Naive thymus-derived CD4-positive, alpha-beta T cell (primary cell): ENCODE data around the gene DDX1. TPM values are rescaled to one million over a fixed set of nuclear protein-coding genes. Genes with fewer than 3 reads are reported as not detected.

ENCODE experiments used
- ATAC-seq: fragments of 150-1000 bp; cut with Tn5 transposase; 2 replicates; pipeline ENCODE4 v1.10.0; 2021; ENCODE audit warnings: mild to moderate bottlenecking, moderate library complexity
- CTCF ChIA-PET: fragments of 350-600 bp; sonication (Branson Sonifier 250); formaldehyde crosslinking; loops from one replicate; lab custom pipeline; 2021; ENCODE audit warnings: antibody characterized with exemption; lab: Charles Lee
- POLR2A ChIA-PET: fragments of 350-600 bp; sonication (Branson Sonifier 250); formaldehyde crosslinking; loops from one replicate; lab custom pipeline; 2021; ENCODE audit warnings: antibody characterized with exemption, inconsistent platforms; lab: Charles Lee
- DNase-seq, 9 donors: peaks; one replicate each; pipeline versions ENCODE4 v3.0.0 to v3.0.0-alpha.2; 2020 to 2022; ENCODE audit warnings: mixed read lengths in 1 of 9
- H3K27ac ChIP-seq: one replicate; pipeline ENCODE4 v1.7.0; 2013; ENCODE audit warnings: mild to moderate bottlenecking, low read depth, low read length, moderate library complexity
- H3K27me3 ChIP-seq, 2 donors: one replicate each; pipeline ENCODE4 v1.7.0; 2013; ENCODE audit warnings: low read length in 2 of 2, mild to moderate bottlenecking in 2 of 2, moderate library complexity in 2 of 2; ENCODE audit not compliant: control insufficient read depth in 2 of 2, insufficient read depth in 2 of 2
- H3K36me3 ChIP-seq, 3 experiments: 1 replicate in 2 of 3; 2 replicates in 1 of 3; pipeline ENCODE4 v1.7.0; 2013; ENCODE audit warnings: low read length in 3 of 3, mild to moderate bottlenecking in 3 of 3, moderate library complexity in 1 of 3; ENCODE audit not compliant: insufficient read depth in 3 of 3, control insufficient read depth in 2 of 3
- H3K4me1 ChIP-seq, 2 donors: one replicate each; pipeline ENCODE4 v1.7.0; 2013; ENCODE audit warnings: low read length in 2 of 2, mild to moderate bottlenecking in 2 of 2, moderate library complexity in 1 of 2; ENCODE audit not compliant: control insufficient read depth in 2 of 2, insufficient read depth in 2 of 2
- H3K4me3 ChIP-seq: 2 replicates; pipeline ENCODE4 v1.7.0; 2013; ENCODE audit warnings: mild to moderate bottlenecking, low read length
- H3K9me3 ChIP-seq, 3 experiments: 1 replicate in 2 of 3; 2 replicates in 1 of 3; pipeline ENCODE4 v1.7.0; 2013; ENCODE audit warnings: low read length in 3 of 3; ENCODE audit not compliant: control insufficient read depth in 2 of 3
- H3K27ac Mint-ChIP-seq, 9 donors: one replicate each; pipeline ENCODE4 v1.8.0; 2020 to 2022; ENCODE audit warnings: mixed read lengths in 9 of 9, mild to moderate bottlenecking in 8 of 9, moderate library complexity in 5 of 9, inconsistent platforms in 2 of 9
- H3K27me3 Mint-ChIP-seq, 5 donors: one replicate each; pipeline ENCODE4 v1.8.0; 2021 to 2022; ENCODE audit warnings: mixed read lengths in 5 of 5, mild to moderate bottlenecking in 1 of 5
- H3K36me3 Mint-ChIP-seq, 5 donors: one replicate each; pipeline ENCODE4 v1.8.0; 2020 to 2022; ENCODE audit warnings: mixed read lengths in 5 of 5, mild to moderate bottlenecking in 3 of 5, inconsistent platforms in 1 of 5
- H3K4me1 Mint-ChIP-seq, 7 donors: one replicate each; pipeline ENCODE4 v1.8.0; 2020 to 2022; ENCODE audit warnings: mixed read lengths in 7 of 7, mild to moderate bottlenecking in 3 of 7, inconsistent platforms in 1 of 7
- H3K4me3 Mint-ChIP-seq, 10 donors: one replicate each; pipeline ENCODE4 v1.8.0; 2020 to 2022; ENCODE audit warnings: mild to moderate bottlenecking in 10 of 10, mixed read lengths in 10 of 10, moderate library complexity in 6 of 10, inconsistent platforms in 2 of 10
- H3K9me3 Mint-ChIP-seq, 11 donors: one replicate each; pipeline ENCODE4 v1.8.0; 2020 to 2022; ENCODE audit warnings: mixed read lengths in 11 of 11, mild to moderate bottlenecking in 4 of 11, inconsistent platforms in 1 of 11, moderate library complexity in 1 of 11
- intact Hi-C, 2 donors: fragments of 100-400 bp; cut with micrococcal nuclease; formaldehyde crosslinking; loops; one replicate each; pipeline ENCODE4 v1.15.1; 2023
- polyA plus RNA-seq, 2 donors: library from polyadenylated mRNA; unstranded; fragments of 300-500 nt; fragmentation: Illumina TruSeq; gene quantifications; one replicate each; pipeline ENCODE4 v1.2.3, GENCODE V29; 2021
- total RNA-seq, 6 experiments: library from RNA in 5 of 6; stranded (reverse) in 5 of 6; gene quantifications; 1 replicate in 5 of 6; 2 replicates in 1 of 6; pipeline ENCODE4 v1.2.3 and lab custom pipeline; 2021 to 2026

DDX1 gene
- total and polyA plus RNA-seq, 7 experiments from 2014 or later, result 30.2 to 75.7 (median 58.0) TPM

DNA sequence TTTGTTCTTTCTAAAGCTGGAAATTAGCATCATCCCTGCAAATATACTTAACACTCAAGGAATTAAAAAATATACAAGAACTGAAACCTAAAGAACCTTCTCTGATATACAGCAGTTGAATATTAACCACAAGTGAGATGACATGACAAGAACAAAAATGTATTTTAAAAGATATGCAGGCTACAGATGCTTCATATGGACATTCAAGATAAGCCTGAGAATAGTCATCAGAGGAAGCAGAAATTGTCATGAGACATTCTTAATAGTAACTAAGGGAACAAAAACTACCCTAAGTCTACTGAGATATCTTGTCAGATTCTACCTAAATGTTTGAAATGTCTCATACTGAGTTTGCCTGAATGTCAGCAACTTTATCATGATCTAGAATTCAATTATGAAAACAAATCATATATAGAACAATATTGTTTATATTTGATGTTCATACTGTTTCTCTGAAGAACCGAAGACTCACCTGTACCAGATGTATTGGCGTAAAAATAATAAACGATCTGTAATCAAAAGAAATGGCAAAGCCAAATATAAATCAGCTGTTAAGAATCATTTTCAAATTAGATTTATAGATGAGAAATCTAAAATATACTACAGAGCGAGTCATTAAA is 35.2 kb upstream of the DDX1 start:
- intact Hi-C loops, result no loop called here
- POLR2A ChIA-PET, result interaction anchor here (0.7 kb wide), 1 partner anchor 8 kb away, joined by 3 read pairs; no protein-coding TSS in a partner anchor
- CTCF ChIA-PET, result no interaction called here
- Mint-ChIP-seq H3K36me3 (peaks cover 0 to 23% (median 7%) of the 10 kb centered on the region in 5 donors), H3K9me3 (no peaks in the 10 kb centered on the region), H3K27ac (no peak overlapping the region), H3K4me3 (no peak overlapping the region), H3K27me3 (no peaks in the 10 kb centered on the region), H3K4me1 (peaks cover 16 to 37% (median 25%) of the 10 kb centered on the region in 7 donors)
- no peak for ATAC-seq
- H3K27me3 ChIP-seq, result no peaks in the 10 kb centered on the region
- H3K27ac ChIP-seq, result no peak overlapping the region
- no peak overlapping the region for H3K4me3 ChIP-seq
- DNase-seq, result no peak
- H3K4me1 ChIP-seq, result peaks cover 4 to 8% of the 10 kb centered on the region in 2 donors
- peaks cover 0 to 40% (median 0%) of the 10 kb centered on the region in 3 experiments for H3K36me3 ChIP-seq
- no peaks in the 10 kb centered on the region for H3K9me3 ChIP-seq

- no peak overlapping the region for H3K27ac ChIP-seq
- POLR2A ChIA-PET, result interaction anchor here (0.6 to 1.1 kb wide), 2 partner anchors 10 to 34 kb away, joined by 3 to 5 read pairs; partner anchors contain the start of gene DDX1
- peaks cover 4 to 17% of the 10 kb centered on the region in 2 donors for H3K4me1 ChIP-seq
- CTCF ChIA-PET, result no interaction called here
- DNase-seq (no peak), ATAC-seq (no peak)
- peaks cover 0 to 29% (median 0%) of the 10 kb centered on the region in 3 experiments for H3K36me3 ChIP-seq
- H3K27ac Mint-ChIP-seq, result peak overlapping the region in 2 of 9 donors; percentile 15 to 36
- no peaks in the 10 kb centered on the region for H3K9me3 ChIP-seq
- no peak overlapping the region for H3K4me3 Mint-ChIP-seq
- H3K9me3 Mint-ChIP-seq, result peaks cover 0 to 2% (median 0%) of the 10 kb centered on the region in 11 donors
- no peak overlapping the region for H3K4me3 ChIP-seq
- H3K36me3 Mint-ChIP-seq, result peaks cover 0 to 17% (median 7%) of the 10 kb centered on the region in 5 donors
- peaks cover 28 to 51% (median 40%) of the 10 kb centered on the region in 7 donors for H3K4me1 Mint-ChIP-seq
- no peaks in the 10 kb centered on the region for H3K27me3 ChIP-seq
- intact Hi-C loops, result no loop called here
- H3K27me3 Mint-ChIP-seq, result no peaks in the 10 kb centered on the region
Observed at GRCh38 chr2:15557887-15558311, 33.8 kb upstream of the DDX1 start.

GRCh38 chr2:15559379-15560139 is 32.1 kb upstream of the DDX1 start:
- Histone ChIP-seq H3K4me1 (peaks cover 4 to 17% of the 10 kb centered on the region in 2 donors), H3K27me3 (no peaks in the 10 kb centered on the region), H3K4me3 (no peak overlapping the region), H3K9me3 (no peaks in the 10 kb centered on the region), H3K27ac (no peak overlapping the region), H3K36me3 (peaks cover 0 to 18% (median 0%) of the 10 kb centered on the region in 3 experiments)
- ChIA-PET CTCF (interaction anchor here (0.6 kb wide), 1 partner anchor 18 kb away, joined by 3 read pairs; no protein-coding TSS in a partner anchor), POLR2A (interaction anchor here (0.5 to 0.6 kb wide), 2 partner anchors 11 to 327 kb away, joined by 3 read pairs; no protein-coding TSS in a partner anchor)
- peak overlapping the region; percentile 60 to 100 (median 96) for H3K4me3 Mint-ChIP-seq
- no peak for ATAC-seq
- H3K4me1 Mint-ChIP-seq, result peaks cover 28 to 57% (median 45%) of the 10 kb centered on the region in 7 donors
- intact Hi-C loops, result loop anchor here in 1 of 2 donors (5.0 kb wide), 1 partner anchor 257 kb away; no protein-coding TSS in a partner anchor
- H3K27ac Mint-ChIP-seq, result peak overlapping the region in 3 of 9 donors; percentile 50 to 80 (median 57)
- H3K27me3 Mint-ChIP-seq, result no peaks in the 10 kb centered on the region
- peaks cover 0 to 2% (median 0%) of the 10 kb centered on the region in 11 donors for H3K9me3 Mint-ChIP-seq
- no peak for DNase-seq
- H3K36me3 Mint-ChIP-seq, result peaks cover 0 to 8% (median 4%) of the 10 kb centered on the region in 5 donors

- Mint-ChIP-seq H3K4me1 (peaks cover 28 to 57% (median 45%) of the 10 kb centered on the region in 7 donors), H3K4me3 (peak overlapping the region; percentile 88 to 100 (median 100)), H3K36me3 (peaks cover 0 to 7% (median 4%) of the 10 kb centered on the region in 5 donors), H3K27me3 (peaks cover 0 to 4% (median 0%) of the 10 kb centered on the region in 5 donors), H3K9me3 (peaks cover 0 to 2% (median 0%) of the 10 kb centered on the region in 11 donors), H3K27ac (peak overlapping the region; percentile 93 to 99 (median 96))
- peaks cover 4 to 17% of the 10 kb centered on the region in 2 donors for H3K4me1 ChIP-seq
- ATAC-seq (peak; percentile 40), DNase-seq (peak in 3 of 9 donors; percentile 3 to 7 (median 4))
- ChIA-PET CTCF (interaction anchor here (1.7 kb wide), 1 partner anchor 17 kb away, joined by 5 read pairs; no protein-coding TSS in a partner anchor), POLR2A (interaction anchor here (0.5 to 1.2 kb wide), 4 partner anchors 12 to 404 kb away, joined by 3 to 5 read pairs (median 3); no protein-coding TSS in a partner anchor)
- peak overlapping the region; percentile 61 for H3K4me3 ChIP-seq
- intact Hi-C loops, result loop anchor here in 1 of 2 donors (5.0 kb wide), 1 partner anchor 258 kb away; no protein-coding TSS in a partner anchor
- H3K9me3 ChIP-seq, result no peaks in the 10 kb centered on the region
- H3K27ac ChIP-seq, result peak overlapping the region; percentile 78
- peaks cover 0 to 13% (median 0%) of the 10 kb centered on the region in 3 experiments for H3K36me3 ChIP-seq
- H3K27me3 ChIP-seq, result no peaks in the 10 kb centered on the region
Observed at GRCh38 chr2:15560140-15560987, 31.3 kb upstream of the DDX1 start.

GRCh38 chr2:15560988-15561573 is 30.6 kb upstream of the DDX1 start, which contains the start of gene NBAS:
Gene NBAS, minus strand, starts transcription at chr2:15561334. Its CDS starts 30 bp downstream, at chr2:15561304.
- ChIA-PET CTCF (interaction anchor here (1.7 kb wide), 1 partner anchor 16 kb away, joined by 5 read pairs; no protein-coding TSS in a partner anchor), POLR2A (interaction anchor here (0.5 to 1.7 kb wide), 5 partner anchors 16 to 403 kb away, joined by 3 to 16 read pairs (median 4); partner anchors contain the start of gene DDX1)
- peak; percentile 93 for ATAC-seq
- Mint-ChIP-seq H3K36me3 (peaks cover 0 to 3% (median 0%) of the 10 kb centered on the region in 5 donors), H3K27ac (peak within 1 kb of the TSS; percentile 93 to 99 (median 96)), H3K4me3 (peak within 1 kb of the TSS; percentile 88 to 100 (median 100)), H3K27me3 (peaks cover 0 to 6% (median 0%) of the 10 kb centered on the region in 5 donors), H3K4me1 (peaks cover 28 to 53% (median 45%) of the 10 kb centered on the region in 7 donors), H3K9me3 (peaks cover 0 to 2% (median 0%) of the 10 kb centered on the region in 11 donors)
- no peaks in the 10 kb centered on the region for H3K9me3 ChIP-seq
- H3K4me3 ChIP-seq, result peak within 1 kb of the TSS; percentile 61
- intact Hi-C loops, result loop anchor here (1.0 to 5.0 kb wide), 4 partner anchors 16 to 419 kb away; partner anchors contain the start of gene DDX1 (in 2 of the 2)
- peaks cover 0 to 8% (median 0%) of the 10 kb centered on the region in 3 experiments for H3K36me3 ChIP-seq
- H3K27me3 ChIP-seq, result no peaks in the 10 kb centered on the region
- DNase-seq, result peak; percentile 50 to 79 (median 76)
- peaks cover 4 to 17% of the 10 kb centered on the region in 2 donors for H3K4me1 ChIP-seq
- peak within 1 kb of the TSS; percentile 78 for H3K27ac ChIP-seq
